Measurements from ENCODE around the gene TAF8.

TAF8 gene

GRCh38 chr6:42100029-42100901 is 49.9 kb downstream of the TAF8 start:
- DNase-seq = no peak

GRCh38 chr6:42101186-42101657 is 50.9 kb downstream of the TAF8 start:
- no peak for DNase-seq

- DNase-seq = no peak
These were observed 52.9 kb downstream of the TAF8 start for GRCh38 chr6:42103216-42103615.

- no peak for DNase-seq
These were observed 53.4 kb downstream of the TAF8 start for GRCh38 chr6:42103753-42104094.

- peak; percentile 39 for DNase-seq
These were observed 53.9 kb downstream of the TAF8 start for GRCh38 chr6:42104095-42104803.

GRCh38 chr6:42104804-42105125 is 54.4 kb downstream of the TAF8 start:
- DNase-seq = no peak

GRCh38 chr6:42105156-42105648 is 54.9 kb downstream of the TAF8 start:
- no peak for DNase-seq

GRCh38 chr6:42105709-42106108 is 55.4 kb downstream of the TAF8 start:
- no peak for DNase-seq

- no peak for DNase-seq
These were observed 56.0 kb downstream of the TAF8 start for GRCh38 chr6:42106112-42107023.

GRCh38 chr6:42108071-42108470 is 57.7 kb downstream of the TAF8 start:
- no peak for DNase-seq

GRCh38 chr6:42110683-42111082 is 60.4 kb downstream of the TAF8 start:
- DNase-seq = no peak

- no peak for DNase-seq
These were observed 62.0 kb downstream of the TAF8 start for GRCh38 chr6:42112351-42112750.

GRCh38 chr6:42113936-42114636 is 63.8 kb downstream of the TAF8 start:
- DNase-seq = no peak

- no peak for DNase-seq
These were observed 67.5 kb downstream of the TAF8 start for GRCh38 chr6:42117843-42118161.

GRCh38 chr6:42118162-42119001 is 68.1 kb downstream of the TAF8 start:
- DNase-seq = no peak

- no peak for DNase-seq
These were observed 70.9 kb downstream of the TAF8 start for GRCh38 chr6:42120895-42121865.

GRCh38 chr6:42123379-42124103 is 73.2 kb downstream of the TAF8 start:
- no peak for DNase-seq

- no peak for DNase-seq
These were observed 74.0 kb downstream of the TAF8 start for GRCh38 chr6:42124223-42124836.

- DNase-seq = no peak
These were observed 74.9 kb downstream of the TAF8 start for GRCh38 chr6:42125231-42125630.
